Activated T-cell treated with anti-CD3 and anti-CD28 coated beads, Interleukin-2, amount 50 U/mL, for 1 hour (primary cell): ENCODE measurements around the gene EME2.

ENCODE experiments used
- DNase-seq: peaks from one replicate; pipeline ENCODE4 v3.0.0-alpha.2; 2020

Gene EME2

DNA sequence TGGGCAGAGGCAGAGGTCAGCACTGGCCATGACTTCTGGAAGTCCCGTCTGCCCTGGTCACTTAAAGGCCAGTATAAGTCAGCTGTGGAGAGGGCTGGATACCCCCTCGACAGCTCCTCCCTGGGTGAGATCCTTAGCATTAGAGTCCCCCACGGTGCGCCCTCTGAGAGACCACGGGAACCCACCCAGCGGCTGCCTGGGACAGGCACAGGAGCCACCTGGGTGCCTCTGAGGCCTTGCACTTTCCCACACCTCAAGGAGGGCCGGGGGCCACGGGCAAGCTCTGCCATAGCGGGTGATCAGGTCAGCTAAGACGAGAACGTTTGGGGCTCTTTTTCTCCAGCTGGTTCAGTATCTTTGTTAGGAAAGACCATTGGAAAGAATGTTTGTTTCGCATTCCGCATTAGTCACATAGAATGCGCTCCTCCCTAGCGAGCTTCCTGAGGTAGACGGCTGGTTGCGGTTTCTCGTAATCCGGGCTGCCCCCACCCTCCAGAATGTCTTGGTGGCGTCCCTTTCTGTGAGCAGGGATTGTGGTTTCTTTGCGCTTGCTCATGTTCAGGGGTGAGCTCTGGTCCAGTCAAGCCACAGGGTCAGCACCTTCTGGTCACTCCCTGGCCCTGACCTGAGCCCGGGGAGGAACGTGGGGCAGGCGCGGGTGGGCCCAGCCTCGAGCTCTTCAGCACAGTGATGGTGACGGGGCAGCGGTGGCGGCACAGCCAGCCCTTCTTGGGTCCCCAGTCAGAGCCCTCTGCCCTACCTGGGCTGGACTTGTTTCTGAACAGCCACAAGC lies 26.5 kb upstream of the EME2 start:
- DNase-seq = no peak

DNA sequence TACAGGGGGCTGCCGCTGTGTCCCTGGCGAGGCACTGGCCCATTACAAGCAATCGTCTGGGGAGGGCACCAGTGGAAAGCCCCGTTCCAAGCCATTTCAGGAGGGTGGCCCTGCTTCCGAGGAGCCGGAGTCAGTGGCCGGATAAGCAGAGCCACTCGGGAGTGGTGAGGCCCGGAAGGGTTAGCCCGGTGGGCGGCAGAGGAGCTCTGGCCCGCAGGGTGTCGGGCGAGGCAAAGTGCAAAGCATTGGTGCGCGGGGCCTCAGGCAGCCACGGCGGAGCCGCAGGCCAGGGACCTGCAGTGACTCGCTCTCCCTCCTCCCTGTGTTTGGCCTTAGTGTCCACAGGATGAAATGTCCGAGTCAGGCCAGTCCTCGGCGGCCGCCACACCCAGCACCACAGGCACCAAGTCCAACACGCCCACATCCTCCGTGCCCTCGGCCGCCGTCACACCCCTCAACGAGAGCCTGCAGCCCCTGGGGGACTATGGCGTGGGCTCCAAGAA lies 25.9 kb upstream of the EME2 start:
- no peak for DNase-seq

DNA sequence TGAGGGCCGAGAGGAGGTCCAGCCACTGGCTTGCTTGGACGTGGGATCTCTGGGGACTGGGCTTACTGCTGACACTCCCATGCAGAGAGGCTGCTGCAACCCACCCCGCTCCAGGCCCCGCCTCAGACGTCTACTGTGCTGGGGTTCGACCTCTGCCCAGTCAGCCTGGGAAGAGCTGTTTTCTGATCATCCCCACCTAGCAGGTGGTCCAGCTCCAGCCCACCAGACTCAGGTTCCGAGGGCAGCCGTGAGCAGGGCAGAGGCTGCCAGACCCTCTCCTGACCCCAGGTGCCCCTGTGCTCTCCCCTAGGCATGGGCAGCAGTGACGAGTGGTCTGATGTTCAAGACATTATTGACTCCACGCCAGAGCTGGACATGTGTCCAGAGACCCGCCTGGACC lies 24.7 kb upstream of the EME2 start:
- no peak for DNase-seq

DNA sequence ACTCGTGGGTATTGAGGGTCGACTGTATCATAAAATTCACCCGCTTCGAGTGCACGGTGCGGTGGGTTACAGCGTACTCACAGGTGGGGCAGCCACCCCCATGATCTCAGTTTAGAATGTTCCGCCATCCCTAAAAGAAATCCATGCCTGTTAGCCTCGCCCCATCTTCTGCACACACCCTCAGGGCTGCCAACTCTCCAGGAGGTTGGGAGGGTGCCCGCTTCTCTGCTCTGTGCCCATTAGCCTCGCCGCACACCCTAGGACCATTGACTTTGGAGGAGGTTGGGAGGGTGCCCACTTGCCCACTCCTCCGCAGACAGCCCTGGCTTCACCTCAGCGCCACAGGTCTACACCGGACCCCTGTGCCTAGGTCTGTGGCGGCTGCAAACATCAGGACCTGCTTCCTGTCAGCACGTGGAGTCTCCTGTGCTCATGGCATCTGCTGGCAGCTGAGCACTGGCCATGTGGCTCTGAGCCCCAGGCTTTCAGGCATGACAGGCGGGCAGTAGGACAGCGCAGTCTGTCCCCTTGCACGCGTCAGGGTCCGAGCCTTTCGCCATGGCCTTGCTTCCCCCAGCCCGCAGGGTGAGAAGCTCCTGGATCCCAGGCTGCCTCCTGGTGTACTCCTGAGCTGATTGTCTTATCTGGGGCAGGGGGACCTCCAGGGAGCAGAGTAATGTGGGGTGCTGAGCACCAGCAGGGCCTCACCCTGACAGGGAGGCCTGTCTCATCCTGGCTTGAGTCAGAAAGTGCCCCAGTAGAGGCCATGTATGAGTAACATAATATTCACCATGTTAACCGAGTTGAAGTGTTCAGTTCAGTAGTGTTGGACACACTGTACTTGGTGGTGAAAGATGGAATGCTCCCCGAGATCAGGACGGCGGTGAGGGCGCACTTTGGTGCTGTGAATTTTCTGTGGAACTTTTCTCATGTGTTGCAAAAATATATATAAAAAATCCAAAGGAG lies 23.2 kb upstream of the EME2 start:
- DNase-seq = no peak

DNA sequence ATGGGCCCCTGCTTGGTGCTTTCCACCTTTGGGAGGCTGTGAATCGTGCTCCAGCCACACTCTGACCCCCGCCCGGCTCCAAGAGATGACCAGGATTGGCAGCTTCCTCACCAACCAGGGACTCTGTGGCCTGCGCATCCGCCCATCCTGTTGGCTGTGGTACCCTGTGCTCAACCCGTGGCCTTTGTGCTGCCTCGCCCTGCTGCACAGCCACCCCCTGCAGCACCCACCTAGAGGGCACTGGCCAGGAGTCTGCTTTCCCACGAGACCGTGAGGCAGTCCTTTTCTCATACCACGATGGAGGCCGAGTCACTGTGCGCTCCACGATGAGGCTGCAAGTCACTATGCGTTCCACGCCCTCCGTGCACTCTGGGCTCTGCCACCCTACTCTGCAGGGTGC lies 20.7 kb upstream of the EME2 start:
- DNase-seq = no peak

DNA sequence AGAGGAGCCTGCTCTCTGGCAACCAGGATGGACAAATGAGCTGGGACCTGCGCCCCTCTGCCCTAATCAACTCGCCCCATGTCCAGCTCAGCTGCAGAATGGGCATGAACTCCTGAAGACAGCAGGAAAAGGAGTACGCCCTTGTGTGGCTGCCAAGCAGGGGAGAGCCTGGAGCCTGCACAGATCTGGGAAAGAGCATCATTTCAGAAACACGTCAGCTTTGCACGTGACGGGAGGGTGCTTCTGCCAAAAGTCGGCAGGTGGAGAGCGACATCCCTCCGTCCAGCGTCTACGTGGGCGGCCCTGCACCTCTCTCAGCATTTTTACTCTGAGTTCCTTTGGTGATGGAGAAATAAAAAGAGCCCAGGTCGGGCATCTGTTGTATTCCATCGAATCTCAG lies 19.8 kb upstream of the EME2 start:
- DNase-seq = no peak

DNA sequence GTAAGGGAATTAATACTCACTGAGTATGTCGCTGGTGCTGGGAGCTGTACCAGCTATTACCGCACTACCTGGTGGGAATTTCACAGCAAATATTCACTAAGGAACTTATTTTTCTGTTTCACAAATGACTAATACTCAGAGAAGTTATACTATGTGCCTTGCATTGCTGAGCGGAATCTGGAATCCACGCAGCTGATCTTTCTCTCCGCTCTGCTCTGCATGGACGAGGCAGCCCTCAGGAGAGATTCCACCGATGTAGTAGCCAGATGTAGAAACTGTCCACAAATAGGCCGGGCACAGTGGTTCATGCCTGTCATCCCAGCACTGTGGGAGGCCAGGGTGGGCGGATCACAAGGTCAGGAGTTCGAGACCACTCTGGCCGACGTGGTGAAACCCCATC lies 18.4 kb upstream of the EME2 start:
- DNase-seq = no peak

DNA sequence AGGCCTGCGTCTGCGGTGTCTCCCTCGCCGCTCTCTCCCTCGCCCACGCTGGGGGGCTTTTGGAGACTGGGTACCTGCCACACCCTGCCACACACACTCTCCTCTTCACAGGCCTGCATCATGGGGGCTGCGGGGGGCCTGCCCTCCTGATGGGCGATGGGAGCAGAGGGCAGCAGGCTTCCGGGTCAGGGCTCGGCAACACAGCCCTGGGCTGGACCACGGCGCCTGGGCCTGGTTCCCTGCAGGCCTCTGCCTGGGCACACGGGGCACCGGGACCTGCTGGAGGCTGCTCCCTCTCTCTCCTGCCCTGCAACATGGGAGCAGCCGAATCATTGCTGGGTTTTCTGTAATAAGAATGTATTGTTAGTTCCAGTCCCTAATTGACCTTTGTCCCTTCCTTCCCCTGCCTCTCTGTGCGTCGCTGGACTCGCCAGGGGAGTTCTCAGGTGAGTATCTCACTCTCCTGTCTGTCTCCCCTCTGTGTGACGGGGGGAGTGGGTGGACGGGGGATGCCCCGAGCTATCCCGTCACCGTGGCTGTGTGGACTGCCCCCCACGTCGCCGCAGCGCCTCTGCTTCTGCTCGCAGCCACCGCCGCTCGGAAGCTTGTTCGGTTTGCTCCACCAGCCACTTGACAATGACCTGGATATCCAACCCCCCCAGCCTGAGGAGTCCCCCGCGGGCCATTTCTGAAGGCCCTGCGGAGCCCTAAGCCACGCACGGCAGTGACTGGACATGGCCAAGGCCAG lies 14.7 kb upstream of the EME2 start:
- no peak for DNase-seq

DNA sequence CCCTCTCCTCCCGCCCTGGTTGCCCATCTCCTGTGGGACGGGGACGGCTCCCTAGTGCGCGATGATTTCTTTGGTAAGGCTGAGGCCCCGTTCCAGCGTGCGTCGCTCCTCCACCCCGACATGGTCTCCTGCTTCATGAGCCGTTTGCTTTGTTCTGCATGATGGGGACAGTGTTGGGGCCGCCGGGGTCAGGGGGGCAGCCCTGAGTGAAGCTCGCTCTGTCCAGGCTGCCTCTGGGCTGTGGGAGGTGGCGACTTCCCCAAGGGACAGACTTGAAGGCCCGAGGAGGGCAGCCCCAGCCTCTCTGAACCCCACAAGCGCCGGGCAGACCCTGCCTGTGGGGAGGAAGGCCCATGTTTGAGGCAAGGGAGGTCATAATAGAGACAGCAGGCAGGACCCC lies 13.7 kb upstream of the EME2 start:
- DNase-seq = no peak

DNA sequence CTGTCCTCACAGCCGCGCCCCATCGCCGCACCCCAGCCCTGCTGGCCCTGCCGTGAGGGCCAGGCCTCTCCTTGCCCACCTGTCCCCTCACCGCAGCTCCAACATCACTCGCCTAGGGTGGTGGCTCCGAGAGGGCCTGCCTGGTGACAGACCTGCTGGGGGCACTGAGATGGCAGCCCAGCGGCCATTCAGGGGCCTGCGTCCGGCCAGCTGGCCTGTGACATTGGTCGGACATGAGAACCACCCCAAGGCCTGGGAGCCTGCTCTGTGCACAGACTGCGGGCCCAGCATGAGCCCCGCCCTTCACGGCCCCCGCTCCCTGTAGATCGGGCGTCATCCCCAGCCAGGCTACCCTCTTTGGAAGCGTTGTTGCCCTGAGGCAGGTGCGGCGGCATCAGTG lies 13.1 kb upstream of the EME2 start:
- DNase-seq = no peak

DNA sequence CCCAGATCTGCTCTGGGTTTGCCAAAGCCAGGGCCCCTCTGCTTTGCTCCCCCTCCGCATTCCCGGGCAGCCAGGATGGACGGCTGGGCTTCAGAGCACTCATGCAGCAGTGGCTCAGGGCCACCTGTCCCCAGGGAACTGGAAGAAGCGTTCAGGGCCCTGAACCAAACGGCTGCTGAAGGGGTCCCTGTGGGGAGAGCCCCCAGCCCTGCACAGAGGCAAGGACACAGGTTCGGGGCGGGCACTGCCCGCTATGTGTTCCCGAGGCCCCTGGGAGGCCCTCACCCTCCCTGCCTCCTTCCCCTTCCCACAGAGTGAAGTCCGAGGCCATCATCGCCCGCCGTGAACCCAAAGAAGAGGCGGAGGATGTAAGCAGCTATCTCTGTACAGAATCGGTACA lies 11.7 kb upstream of the EME2 start:
- DNase-seq = no peak

DNA sequence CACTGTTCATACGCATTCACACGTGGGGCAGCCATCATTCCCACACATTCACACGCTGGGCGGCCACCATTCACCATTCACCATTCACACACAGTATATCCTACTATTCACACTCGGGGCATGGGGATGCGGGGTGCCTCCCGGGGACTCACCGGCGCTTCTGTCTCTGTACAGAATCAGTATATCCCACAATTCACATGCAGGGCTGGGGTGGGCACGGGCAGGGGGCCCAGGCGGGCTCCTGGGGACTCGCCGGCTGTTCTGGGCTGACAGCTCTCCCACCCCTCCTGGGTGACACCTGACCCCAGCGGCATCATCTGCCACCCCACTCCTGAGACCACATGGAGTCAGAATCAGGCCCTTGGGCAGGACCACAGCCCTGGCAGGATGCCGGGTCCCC lies 10.9 kb upstream of the EME2 start:
- DNase-seq = no peak

DNA sequence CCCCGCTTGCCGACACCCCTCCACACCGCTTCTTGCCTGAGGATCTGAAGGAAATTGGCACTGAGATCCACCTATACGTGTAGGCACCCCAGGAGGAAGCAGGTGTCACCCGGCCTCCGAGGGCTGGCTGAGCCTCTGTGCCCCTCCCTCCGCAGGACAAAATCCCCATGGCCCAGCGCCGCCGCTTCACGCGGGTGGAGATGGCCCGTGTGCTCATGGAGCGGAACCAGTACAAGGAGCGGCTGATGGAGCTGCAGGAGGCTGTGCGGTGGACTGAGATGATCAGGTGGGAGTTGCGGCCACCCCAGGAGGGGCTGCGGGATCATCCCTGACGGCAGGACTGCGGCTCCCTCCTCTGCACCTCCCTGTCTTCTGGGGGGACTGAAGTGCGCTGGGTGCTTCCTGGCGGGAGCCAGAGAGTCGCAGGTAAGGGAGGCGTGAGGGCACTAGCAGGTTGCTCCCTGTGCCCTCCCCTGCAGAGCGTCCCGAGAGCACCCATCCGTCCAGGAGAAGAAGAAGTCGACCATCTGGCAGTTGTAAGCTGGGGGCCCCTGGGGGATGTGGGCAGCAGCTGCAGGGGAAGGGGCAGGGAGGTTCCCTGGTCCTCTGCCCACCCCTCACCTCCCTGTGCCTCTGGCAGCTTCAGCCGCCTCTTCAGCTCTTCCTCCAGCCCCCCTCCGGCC lies 10.3 kb upstream of the EME2 start:
- no peak for DNase-seq

DNA sequence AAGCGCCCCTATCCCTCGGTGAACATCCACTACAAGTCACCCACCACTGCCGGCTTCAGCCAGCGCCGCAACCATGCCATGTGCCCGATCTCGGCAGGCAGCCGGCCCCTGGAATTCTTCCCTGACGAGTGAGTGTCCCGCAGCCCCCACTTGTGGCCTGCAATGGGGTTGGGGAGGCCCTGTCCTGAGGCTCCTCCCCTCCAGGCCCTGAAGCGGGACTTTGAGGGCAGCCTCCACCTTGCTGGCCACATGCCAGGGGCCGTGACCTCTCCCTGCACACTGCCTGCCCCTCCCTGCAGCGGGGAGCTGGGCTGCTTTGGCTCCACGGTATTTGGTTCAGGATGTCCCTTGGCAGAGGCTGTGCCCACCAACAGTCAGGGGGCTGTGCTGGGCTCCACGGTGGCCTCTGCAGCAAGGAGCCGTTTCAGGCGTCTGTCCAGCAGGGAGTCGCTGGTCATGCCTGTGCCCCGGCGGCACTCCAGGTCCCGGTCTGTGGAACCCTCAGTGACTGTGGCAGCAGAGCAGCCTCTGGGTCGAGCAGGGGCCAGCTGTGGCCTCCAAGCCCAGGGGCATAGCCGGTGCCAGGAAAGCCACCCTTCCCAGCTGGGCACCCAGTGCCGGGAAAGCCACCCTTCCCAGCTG lies 9.6 kb upstream of the EME2 start:
- DNase-seq = no peak

DNA sequence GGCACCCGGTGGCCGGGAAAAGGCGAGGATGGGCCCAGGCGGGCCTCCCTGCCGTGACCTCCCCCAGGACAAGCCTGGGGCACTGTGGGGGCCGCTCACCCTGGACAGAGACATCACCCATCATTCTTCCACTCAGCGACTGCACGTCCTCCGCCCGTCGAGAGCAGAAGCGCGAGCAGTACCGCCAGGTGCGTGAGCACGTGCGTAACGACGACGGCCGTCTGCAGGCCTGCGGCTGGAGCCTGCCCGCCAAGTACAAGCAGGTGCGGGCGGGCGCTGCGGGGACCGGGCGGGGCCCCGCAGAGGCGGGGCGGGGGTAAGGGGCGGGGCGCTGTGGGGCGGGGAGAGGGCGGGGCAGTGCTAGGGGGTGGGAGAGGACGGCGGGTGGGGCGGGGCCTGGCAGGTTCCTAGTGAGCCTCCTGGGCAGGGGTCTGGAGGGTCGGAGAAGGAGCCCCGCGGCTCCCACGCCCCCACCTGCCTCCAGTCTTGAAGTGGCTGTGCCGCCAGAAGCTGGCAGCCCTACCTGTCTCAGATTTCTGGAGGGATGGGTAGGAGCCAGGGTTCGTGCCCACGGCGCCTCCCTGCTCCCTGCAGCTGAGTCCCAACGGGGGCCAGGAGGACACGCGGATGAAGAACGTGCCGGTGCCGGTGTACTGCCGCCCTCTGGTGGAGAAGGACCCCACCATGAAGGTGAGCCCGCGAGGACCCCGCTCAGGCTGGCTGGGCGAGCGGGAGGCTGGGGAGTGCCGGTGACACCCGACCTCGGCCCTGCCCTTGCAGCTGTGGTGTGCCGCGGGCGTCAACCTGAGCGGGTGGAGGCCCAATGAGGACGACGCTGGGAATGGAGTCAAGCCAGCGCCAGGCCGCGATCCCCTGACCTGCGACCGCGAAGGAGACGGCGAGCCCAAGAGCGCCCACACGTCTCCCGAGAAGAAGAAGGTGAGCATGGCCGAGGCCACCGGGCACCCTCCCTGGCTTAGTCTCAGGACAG lies 8.8 kb upstream of the EME2 start:
- DNase-seq = no peak

DNA sequence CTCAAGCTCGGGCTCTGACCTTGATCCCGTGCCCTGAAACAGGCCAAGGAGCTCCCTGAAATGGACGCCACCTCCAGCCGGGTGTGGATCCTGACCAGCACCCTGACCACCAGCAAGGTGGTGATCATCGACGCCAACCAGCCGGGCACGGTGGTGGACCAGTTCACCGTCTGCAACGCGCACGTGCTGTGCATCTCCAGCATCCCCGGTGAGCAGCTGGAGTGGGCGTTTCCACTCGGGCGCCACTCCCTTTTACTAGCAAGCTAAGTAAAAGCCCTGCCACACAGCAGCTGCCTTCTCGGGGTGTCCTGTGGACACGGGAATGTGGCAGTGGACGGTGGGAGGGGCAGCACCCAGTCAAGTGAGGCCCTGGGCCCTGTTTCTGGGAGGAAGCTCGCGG lies 7.6 kb upstream of the EME2 start:
- DNase-seq = no peak

DNA sequence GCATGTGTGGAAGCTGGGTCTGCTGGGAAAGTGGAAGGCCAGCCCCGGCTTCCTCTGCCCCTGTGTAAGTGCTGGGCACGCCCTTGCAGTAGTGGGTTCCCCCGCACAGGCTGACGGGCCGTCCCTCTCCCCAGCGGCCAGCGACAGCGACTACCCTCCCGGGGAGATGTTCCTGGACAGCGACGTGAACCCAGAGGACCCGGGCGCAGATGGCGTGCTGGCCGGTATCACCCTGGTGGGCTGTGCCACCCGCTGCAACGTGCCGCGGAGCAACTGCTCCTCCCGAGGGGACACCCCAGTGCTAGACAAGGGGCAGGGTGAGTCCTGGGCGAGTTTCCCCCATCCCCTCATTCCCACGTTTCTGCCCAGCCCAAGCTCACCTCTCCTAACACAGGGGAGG lies 6.8 kb upstream of the EME2 start:
- DNase-seq = no peak

DNA sequence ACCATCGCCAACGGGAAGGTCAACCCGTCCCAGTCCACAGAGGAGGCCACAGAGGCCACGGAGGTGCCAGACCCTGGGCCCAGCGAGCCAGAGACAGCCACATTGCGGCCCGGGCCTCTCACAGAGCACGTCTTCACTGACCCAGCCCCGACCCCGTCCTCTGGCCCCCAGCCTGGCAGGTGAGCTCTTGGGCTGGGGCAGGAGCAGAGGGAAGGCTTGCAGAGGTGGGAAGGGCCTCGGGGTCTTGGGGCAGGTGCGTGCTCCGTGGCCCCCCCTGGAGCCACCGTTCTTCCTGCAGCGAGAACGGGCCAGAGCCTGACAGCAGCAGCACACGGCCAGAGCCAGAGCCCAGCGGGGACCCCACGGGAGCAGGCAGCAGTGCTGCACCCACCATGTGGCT lies 6.4 kb upstream of the EME2 start:
- DNase-seq = no peak

DNA sequence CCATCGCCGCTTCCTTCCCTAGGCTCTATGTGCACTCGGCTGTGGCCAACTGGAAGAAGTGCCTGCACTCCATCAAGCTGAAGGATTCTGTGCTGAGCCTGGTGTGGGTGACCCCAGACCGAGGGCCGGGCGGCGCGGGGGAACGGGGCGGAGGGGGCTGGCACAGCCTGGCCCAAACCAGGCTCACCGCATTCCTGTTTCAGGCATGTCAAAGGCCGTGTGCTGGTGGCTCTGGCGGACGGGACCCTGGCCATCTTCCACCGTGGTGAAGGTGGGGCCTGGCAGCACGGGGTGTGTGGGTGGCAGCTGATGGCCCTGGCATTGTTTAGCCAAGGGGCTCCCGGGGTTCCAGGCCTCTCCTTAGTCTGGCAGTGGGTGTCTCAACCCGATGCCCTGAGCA lies 5.9 kb upstream of the EME2 start:
- no peak for DNase-seq

DNA sequence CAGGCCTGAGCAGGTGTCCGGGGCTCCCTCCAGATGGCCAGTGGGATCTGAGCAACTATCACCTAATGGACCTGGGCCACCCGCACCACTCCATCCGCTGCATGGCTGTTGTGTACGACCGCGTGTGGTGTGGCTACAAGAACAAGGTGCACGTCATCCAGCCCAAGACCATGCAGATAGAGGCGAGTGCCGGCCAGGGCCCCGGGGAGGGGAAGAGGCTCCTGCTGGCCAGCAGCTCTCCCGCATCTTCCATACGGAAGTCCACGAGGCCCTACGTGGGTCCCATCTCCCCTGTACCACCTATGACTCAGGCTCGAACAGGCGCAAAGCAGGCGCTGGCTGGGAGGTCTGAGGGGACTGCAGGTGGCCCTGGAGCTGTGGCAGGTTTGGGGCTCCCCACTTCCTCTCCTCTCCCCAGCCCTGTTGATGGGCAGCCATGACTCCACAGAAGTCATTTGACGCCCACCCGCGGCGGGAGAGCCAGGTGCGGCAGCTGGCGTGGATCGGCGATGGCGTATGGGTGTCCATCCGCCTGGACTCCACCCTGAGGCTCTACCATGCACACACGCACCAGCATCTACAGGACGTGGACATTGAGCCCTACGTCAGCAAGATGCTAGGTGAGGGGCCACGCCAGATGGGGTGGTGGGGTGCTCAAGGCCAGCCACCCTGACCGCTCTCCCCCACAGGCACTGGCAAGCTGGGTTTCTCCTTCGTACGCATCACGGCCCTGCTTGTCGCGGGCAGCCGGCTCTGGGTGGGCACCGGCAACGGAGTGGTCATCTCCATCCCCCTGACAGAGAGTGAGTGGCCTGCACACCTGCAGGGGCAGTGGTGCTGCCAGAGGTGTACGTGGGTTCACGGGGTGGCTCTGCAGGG lies 5.3 kb upstream of the EME2 start:
- no peak for DNase-seq
